Measurements from ENCODE around the gene PAMR1.
"Not testable (repeated sequence)": the region's sequence is repeated elsewhere in the genome, so short reads cannot be mapped to it uniquely, and the experiment has no call there.

GRCh38 chr11:35547995-35548394 lies 22.6 kb upstream of the PAMR1 start:
- TF ChIP-seq CTCF (IDR thresholded peaks at IDR 0.05); POLR2AphosphoS5 (IDR thresholded peaks at IDR 0.05); EP300 (IDR thresholded peaks at IDR 0.05; ENCODE audit: low read depth); POLR2A (IDR thresholded peaks at IDR 0.05): not testable (repeated sequence)
